ENCODE measurements around the gene KAZN.

Gene KAZN

GRCh38 chr1:14716474-14716873 lies 118.0 kb downstream of the KAZN start:
- no peak for TF ChIP-seq CTCF (IDR thresholded peaks at IDR 0.05; ENCODE audit: borderline replicate concordance, control extremely low read depth, extremely low read depth, insufficient read depth, missing control alignments)
- in situ Hi-C loops (cut with MboI; ENCODE audit: low sequenced_read_pairs, unreplicated experiment) = no loop called here

GRCh38 chr1:14718476-14718875 lies 120.0 kb downstream of the KAZN start:
- in situ Hi-C loops (cut with MboI; ENCODE audit: low sequenced_read_pairs, unreplicated experiment) = no loop called here
- no peak for DNase-seq (ENCODE audit: low spot score)
- no peak for TF ChIP-seq CTCF (IDR thresholded peaks at IDR 0.05; ENCODE audit: borderline replicate concordance, control extremely low read depth, extremely low read depth, insufficient read depth, missing control alignments)

More at GRCh38 chr1:14716474-14716873, 118.0 kb downstream of the KAZN start:
- DNase-seq (ENCODE audit: low spot score) = no peak

- no peak for DNase-seq (ENCODE audit: low spot score)
- in situ Hi-C loops (cut with MboI; ENCODE audit: low sequenced_read_pairs, unreplicated experiment) = no loop called here
- no peak for TF ChIP-seq CTCF (IDR thresholded peaks at IDR 0.05; ENCODE audit: borderline replicate concordance, control extremely low read depth, extremely low read depth, insufficient read depth, missing control alignments)
Measured at GRCh38 chr1:14723401-14723800, 124.9 kb downstream of the KAZN start.

GRCh38 chr1:14724246-14724645 lies 125.8 kb downstream of the KAZN start:
- no peak for DNase-seq (ENCODE audit: low spot score)
- no peak for TF ChIP-seq CTCF (IDR thresholded peaks at IDR 0.05; ENCODE audit: borderline replicate concordance, control extremely low read depth, extremely low read depth, insufficient read depth, missing control alignments)

GRCh38 chr1:14724678-14725077 lies 126.2 kb downstream of the KAZN start:
- no peak for TF ChIP-seq CTCF (IDR thresholded peaks at IDR 0.05; ENCODE audit: borderline replicate concordance, control extremely low read depth, extremely low read depth, insufficient read depth, missing control alignments)
- in situ Hi-C loops (cut with MboI; ENCODE audit: low sequenced_read_pairs, unreplicated experiment) = no loop called here

More at GRCh38 chr1:14724246-14724645, 125.8 kb downstream of the KAZN start:
- in situ Hi-C loops (cut with MboI; ENCODE audit: low sequenced_read_pairs, unreplicated experiment) = no loop called here

GRCh38 chr1:14725238-14725637 lies 126.8 kb downstream of the KAZN start:
- in situ Hi-C loops (cut with MboI; ENCODE audit: low sequenced_read_pairs, unreplicated experiment) = no loop called here

More at GRCh38 chr1:14724678-14725077, 126.2 kb downstream of the KAZN start:
- DNase-seq (ENCODE audit: low spot score) = no peak

More at GRCh38 chr1:14725238-14725637, 126.8 kb downstream of the KAZN start:
- TF ChIP-seq CTCF (IDR thresholded peaks at IDR 0.05; ENCODE audit: borderline replicate concordance, control extremely low read depth, extremely low read depth, insufficient read depth, missing control alignments) = no peak
- no peak for DNase-seq (ENCODE audit: low spot score)
